BJ (cell line): ENCODE results near the gene RDH12. TPM values are rescaled to one million over a fixed set of nuclear protein-coding genes. Genes with fewer than 3 reads are reported as not detected.

Source experiments
- CTCF ChIA-PET: fragments of 350-600 bp; formaldehyde crosslinking; extraction: SDS; loops from one replicate; lab custom pipeline; 2021; ENCODE audit warnings: antibody characterized with exemption, inconsistent platforms; lab: Yijun Ruan, JAX
- POLR2A ChIA-PET: fragments of 300-600 bp; sonication (Branson Sonifier 250); formaldehyde crosslinking; extraction: SDS; loops from one replicate; lab custom pipeline; 2021; ENCODE audit warnings: antibody characterized with exemption; lab: Charles Lee
- DNase-seq: peaks from one replicate; pipeline ENCODE4 v3.0.0-alpha.2; 2011; ENCODE audit warnings: low read depth
- H3K27me3 ChIP-seq: 2 replicates; pipeline ENCODE4 v1.6.0; 2011; ENCODE audit warnings: low read length; ENCODE audit not compliant: control insufficient read depth, insufficient read depth
- H3K36me3 ChIP-seq: 2 replicates; pipeline ENCODE4 v1.5.1; 2011; ENCODE audit warnings: low read length; ENCODE audit not compliant: control insufficient read depth, insufficient read depth
- H3K4me3 ChIP-seq: 2 replicates; pipeline ENCODE4 v1.5.1; 2011; ENCODE audit warnings: low read depth, mild to moderate bottlenecking, control low read depth, low read length
- polyA plus RNA-seq: library from polyadenylated mRNA; depleted of rRNA; stranded (reverse); fragments of >200 nt; gene quantifications from 2 replicates; pipeline ENCODE4 v1.2.3, GENCODE V29; 2011
- TF ChIP-seq, protein P1 (sequence below): IDR thresholded peaks from 2 replicates; pipeline ENCODE4 v1.5.1; 2011; ENCODE audit warnings: low read depth, mild to moderate bottlenecking, control low read depth, inconsistent platforms, low read length, moderate library complexity; ENCODE audit not compliant: insufficient read depth

Gene RDH12
- polyA plus RNA-seq, 1 experiment: not detected

DNA sequence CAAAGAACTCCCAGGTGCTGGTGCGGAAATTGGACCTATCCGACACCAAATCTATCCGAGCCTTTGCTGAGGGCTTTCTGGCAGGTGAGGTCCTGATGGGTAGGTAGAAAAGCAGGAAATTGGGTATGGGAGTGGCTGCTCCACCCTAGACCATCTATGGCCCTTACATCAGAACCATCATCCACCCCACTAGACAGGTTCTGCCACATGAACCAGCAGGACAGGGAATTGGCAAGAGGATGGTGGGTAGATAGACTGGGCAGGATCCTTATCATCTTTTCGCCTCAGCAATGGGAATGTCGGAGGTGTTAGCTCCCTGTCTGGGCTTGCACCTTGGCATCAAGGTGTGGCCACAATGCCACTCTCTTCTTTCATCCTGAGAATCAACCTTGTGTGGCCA is 23.5 kb downstream of the RDH12 start:
- CTCF ChIA-PET: no interaction called here
- TF ChIP-seq, protein P1, sequence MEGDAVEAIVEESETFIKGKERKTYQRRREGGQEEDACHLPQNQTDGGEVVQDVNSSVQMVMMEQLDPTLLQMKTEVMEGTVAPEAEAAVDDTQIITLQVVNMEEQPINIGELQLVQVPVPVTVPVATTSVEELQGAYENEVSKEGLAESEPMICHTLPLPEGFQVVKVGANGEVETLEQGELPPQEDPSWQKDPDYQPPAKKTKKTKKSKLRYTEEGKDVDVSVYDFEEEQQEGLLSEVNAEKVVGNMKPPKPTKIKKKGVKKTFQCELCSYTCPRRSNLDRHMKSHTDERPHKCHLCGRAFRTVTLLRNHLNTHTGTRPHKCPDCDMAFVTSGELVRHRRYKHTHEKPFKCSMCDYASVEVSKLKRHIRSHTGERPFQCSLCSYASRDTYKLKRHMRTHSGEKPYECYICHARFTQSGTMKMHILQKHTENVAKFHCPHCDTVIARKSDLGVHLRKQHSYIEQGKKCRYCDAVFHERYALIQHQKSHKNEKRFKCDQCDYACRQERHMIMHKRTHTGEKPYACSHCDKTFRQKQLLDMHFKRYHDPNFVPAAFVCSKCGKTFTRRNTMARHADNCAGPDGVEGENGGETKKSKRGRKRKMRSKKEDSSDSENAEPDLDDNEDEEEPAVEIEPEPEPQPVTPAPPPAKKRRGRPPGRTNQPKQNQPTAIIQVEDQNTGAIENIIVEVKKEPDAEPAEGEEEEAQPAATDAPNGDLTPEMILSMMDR: no peak
- H3K4me3 ChIP-seq: no peak overlapping the region
- no peaks in the 10 kb centered on the region for H3K36me3 ChIP-seq
- POLR2A ChIA-PET: no interaction called here
- DNase-seq: no peak
- H3K27me3 ChIP-seq: peaks cover 23% of the 10 kb centered on the region

DNA sequence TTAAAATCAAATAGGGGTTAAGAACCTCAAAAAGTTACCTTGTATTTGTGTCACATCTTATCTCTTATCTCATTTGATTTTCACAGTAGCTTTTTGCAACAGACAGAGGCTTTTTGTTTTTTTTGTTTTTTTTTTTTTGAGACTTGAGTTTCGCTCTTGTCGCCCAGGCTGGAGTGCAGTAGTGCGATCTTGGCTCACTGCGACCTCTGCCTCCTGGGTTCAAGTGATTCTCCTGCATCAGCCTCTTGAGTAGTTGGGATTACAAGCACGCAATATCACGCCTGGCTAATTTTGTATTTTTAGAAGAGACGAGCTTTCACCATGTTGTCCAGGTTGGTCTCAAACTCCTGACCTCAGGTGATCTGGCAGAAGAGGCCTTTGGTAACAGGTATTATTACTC is 25.7 kb downstream of the RDH12 start:
- Histone ChIP-seq H3K36me3 (no peaks in the 10 kb centered on the region), H3K4me3 (no peak overlapping the region), H3K27me3 (peaks cover 17% of the 10 kb centered on the region)
- TF ChIP-seq, protein P1: no peak
- DNase-seq: no peak
- ChIA-PET POLR2A (no interaction called here), CTCF (interaction anchor here (0.9 to 1.9 kb wide), 2 partner anchors 23 to 300 kb away, joined by 4 read pairs; no protein-coding TSS in a partner anchor)

DNA sequence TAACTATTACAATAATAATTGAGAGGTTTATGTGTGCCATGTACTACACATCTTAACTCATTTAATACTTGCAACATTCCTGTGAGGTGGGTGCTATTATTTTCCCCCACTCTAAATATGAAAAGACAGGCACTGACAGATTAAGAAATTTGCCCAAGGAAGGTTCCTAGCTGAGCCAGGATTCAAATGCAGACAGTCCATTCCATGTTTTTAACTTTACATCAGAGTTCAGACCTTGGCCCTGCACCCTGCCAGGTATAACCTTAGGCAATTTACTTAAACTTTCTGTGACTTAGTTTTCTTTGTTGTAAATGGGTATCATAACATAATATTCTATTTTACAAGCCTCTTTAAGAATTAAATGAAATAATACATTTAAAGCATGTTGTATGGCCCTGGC is 26.6 kb downstream of the RDH12 start:
- ChIA-PET POLR2A (no interaction called here), CTCF (interaction anchor here (0.9 to 1.9 kb wide), 2 partner anchors 24 to 301 kb away, joined by 4 read pairs; no protein-coding TSS in a partner anchor)
- no peaks in the 10 kb centered on the region for H3K36me3 ChIP-seq
- peaks cover 17% of the 10 kb centered on the region for H3K27me3 ChIP-seq
- no peak overlapping the region for H3K4me3 ChIP-seq
- DNase-seq: no peak
- TF ChIP-seq, protein P1: no peak

DNA sequence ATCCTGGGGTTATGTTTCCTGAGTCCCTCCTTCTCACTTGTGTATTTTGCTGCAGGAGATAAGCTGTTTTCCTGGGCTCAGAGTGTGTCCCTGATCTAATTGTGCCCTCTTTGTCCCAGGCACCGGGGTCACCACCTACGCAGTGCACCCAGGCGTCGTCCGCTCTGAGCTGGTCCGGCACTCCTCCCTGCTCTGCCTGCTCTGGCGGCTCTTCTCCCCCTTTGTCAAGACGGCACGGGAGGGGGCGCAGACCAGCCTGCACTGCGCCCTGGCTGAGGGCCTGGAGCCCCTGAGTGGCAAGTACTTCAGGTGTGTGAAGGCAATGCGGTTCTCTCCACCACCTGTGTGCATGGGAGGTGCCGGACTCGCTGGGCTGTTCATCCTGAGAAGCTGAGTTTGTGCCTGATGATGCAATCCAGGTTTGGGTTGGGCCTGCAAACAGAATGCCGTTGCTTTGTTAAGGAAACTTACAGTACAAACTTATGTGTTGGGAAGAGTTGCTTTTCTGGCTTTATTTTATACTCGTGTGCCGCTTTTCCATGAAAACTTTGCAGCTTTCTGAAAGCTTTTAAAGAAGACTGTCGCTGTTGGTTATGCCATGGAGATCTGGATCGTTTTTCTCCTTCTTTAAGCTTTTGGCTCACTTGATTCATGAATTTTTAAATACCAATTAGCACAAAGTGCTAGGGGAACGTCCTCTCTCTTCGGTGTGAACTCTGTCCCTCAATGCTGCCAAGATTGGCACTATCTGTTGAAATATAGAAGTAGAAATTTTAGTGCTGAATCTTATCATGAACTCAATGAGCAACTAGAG is 27.6 kb downstream of the RDH12 start:
- ChIA-PET POLR2A (no interaction called here), CTCF (interaction anchor here (0.9 kb wide), 1 partner anchor 25 kb away, joined by 4 read pairs; no protein-coding TSS in a partner anchor)
- TF ChIP-seq, protein P1: no peak
- DNase-seq: no peak
- Histone ChIP-seq H3K4me3 (no peak overlapping the region), H3K36me3 (no peaks in the 10 kb centered on the region), H3K27me3 (peaks cover 17% of the 10 kb centered on the region)

DNA sequence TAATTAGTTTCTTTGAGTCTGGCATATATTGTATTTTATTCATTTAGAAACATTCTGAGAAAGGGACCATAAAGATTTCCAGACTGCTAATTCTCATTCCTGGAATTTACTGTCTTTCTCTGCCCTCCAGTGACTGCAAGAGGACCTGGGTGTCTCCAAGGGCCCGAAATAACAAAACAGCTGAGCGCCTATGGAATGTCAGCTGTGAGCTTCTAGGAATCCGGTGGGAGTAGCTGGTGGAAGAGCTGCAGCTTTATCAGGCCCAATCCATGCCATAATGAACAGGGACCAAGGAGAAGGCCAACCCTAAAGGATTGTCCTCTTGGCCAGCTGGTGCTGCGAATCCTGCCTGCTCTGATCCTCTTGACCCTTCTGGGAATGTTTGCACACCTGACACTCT is 31.9 kb downstream of the RDH12 start:
- Histone ChIP-seq H3K36me3 (no peaks in the 10 kb centered on the region), H3K27me3 (peaks cover 4% of the 10 kb centered on the region; the same call in 1 of the 2 replicates), H3K4me3 (no peak overlapping the region)
- POLR2A ChIA-PET: no interaction called here
- TF ChIP-seq, protein P1: no peak
- no peak for DNase-seq
- CTCF ChIA-PET: interaction anchor here (0.6 kb wide), 1 partner anchor 93 kb away, joined by 3 read pairs; no protein-coding TSS in a partner anchor
